Dermis blood vessel endothelial cell (primary cell): ENCODE data around the gene C1S. TPM values are rescaled to one million over a fixed set of nuclear protein-coding genes. Genes with fewer than 3 reads are reported as not detected.
"Not testable (repeated sequence)": the region's sequence is repeated elsewhere in the genome, so short reads cannot be mapped to it uniquely, and the experiment has no call there.

Source experiments
- DNase-seq: peaks from one replicate; pipeline ENCODE4 v3.0.0; 2010
- total RNA-seq: library from RNA; depleted of rRNA; stranded (reverse); fragments of >200 nt; gene quantifications from 2 replicates; pipeline ENCODE4 v1.2.3, GENCODE V29; 2014

C1S gene
- total RNA-seq, 1 donor from 2014 or later, result 1.4 TPM

DNA sequence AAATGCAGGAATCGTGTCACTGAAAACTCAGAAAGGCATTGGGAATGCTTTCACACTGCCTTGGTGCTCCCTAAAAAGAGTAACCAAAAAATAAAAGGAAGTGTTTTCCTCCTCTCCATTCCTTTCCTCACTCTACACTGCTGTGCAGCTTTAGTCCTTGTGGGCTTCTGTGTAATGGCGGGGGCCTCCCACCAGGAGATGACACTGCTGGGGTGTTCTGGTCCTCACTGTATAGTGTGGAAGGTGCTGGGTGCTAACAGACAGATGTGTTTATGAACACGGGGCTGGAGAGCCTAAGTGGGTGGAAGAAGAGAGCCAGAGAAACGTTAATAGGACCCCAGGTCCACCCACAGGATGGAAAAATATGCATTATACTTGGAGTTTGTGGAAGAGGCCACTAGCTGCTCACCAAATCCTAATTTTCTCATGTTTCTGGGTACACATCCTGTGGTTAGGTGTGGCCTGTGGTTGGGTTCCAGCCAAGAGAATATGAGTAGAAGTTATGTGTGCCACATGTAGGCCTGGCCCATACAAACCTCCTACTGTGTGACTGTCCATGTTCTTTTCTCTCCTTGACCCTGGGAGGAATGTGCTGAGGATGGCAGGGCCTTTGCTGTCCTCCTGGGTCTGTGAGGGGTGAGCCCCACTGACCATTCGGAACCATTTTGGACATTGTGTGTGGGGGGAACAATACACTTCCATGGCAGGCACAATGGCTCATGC is 14.0 kb upstream of the C1S start:
- DNase-seq, result no peak

GRCh38 chr12:7047306-7047705 is 13.2 kb upstream of the C1S start:
- peak; percentile 34 for DNase-seq

- not testable (repeated sequence) for DNase-seq
Measured at GRCh38 chr12:7049445-7049951, 11.0 kb upstream of the C1S start.

DNA sequence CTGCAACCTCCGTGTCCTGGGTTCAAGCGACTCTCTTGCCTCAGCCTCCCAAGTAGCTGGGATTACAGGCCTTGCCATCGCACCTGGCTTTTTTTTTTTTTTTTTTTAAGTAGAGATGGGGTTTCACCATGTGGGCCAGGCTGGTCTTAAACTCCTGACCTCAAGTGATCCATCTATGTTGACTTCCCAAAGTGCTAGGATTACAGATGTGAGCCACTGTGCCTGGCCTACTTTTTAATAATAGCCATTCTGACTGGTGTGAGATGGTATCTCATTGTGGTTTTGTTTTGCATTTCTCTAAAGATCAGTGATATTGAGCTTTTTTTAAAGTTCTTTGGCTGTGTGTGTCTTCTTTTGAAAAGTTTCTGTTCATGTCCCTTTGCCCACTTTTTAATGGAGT is 10.5 kb upstream of the C1S start:
- DNase-seq, result not testable (repeated sequence)

DNA sequence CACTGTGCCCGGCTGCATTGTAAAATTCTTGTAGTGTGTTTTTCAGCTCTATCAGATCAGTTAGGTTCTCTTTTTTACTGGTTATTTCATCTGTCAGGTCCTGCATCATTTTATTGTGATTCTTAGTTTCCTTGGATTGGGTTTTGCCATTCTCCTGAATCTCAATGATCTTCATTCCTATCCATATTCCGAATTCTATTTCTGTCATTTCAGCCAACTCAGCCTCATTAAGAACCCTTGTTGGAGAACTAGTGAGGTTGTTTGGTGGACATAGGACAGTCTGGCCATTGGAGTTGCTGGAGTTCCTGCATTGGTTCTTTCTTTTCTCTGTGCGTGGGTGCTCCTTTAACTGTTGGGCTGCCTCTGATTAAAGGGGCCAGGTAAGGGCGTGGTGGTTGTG is 5.6 kb upstream of the C1S start:
- DNase-seq, result no peak

- not testable (repeated sequence) for DNase-seq
Measured at GRCh38 chr12:7055736-7056135, 4.8 kb upstream of the C1S start.

- no peak for DNase-seq
Measured at GRCh38 chr12:7058163-7058845, 2.2 kb upstream of the C1S start.

DNA sequence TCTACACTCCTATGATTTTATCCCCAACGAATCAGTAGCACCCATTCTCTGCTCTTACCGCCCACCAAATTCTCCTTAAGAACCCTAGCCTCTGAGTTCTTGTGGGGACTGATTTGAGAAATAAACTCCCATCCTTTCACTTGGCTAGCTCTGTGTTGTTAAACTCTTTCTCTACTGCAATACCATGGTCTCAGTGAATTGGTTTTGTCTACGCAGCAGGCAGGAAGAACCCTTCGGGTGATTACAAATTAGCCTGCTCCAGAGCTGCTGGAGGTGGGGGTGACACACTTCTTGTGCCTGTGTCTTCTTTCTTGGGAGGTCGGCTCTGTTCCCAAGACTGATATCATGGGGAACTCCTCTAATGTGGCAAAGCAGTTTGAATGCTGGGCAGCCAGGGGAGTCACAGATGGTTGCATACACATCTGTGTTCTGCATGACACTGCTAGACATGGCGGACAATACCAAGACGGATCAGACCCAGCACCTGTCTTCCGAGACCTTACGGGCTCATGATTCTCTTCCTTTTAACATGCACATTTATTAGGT is 1.6 kb upstream of the C1S start:
- DNase-seq, result no peak

- no peak for DNase-seq
Measured at GRCh38 chr12:7059780-7060179, 738 bp upstream of the C1S start.

- no peak for DNase-seq
Measured at GRCh38 chr12:7061138-7061537, 620 bp downstream of the C1S start.

- no peak for DNase-seq
Measured at GRCh38 chr12:7061596-7061995, 1.1 kb downstream of the C1S start.

- no peak for DNase-seq
Measured at GRCh38 chr12:7064516-7064915, 4.0 kb downstream of the C1S start.

- no peak for DNase-seq
Measured at GRCh38 chr12:7065073-7065623, 4.6 kb downstream of the C1S start.

DNA sequence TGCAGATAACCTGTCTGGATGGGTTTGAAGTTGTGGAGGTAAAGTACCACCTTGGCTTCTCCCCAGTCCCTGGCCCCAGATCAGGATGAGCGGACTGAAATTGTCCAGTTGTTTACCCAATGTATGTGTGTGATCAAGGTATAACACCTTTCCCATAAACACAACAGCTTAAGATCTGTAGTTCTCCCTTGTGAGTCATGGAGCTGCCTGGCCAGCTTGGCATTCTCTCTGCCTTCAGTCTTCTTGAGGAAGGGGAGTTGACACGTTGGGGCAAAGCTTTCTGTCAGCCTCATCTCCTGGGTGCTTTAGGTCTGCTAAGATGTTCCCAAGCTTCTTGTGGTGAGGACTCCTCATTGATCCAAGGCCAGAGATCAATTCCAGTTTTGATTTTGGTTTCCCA is 6.1 kb downstream of the C1S start:
- DNase-seq, result no peak

GRCh38 chr12:7067096-7067495 is 6.6 kb downstream of the C1S start:
- DNase-seq, result no peak

DNA sequence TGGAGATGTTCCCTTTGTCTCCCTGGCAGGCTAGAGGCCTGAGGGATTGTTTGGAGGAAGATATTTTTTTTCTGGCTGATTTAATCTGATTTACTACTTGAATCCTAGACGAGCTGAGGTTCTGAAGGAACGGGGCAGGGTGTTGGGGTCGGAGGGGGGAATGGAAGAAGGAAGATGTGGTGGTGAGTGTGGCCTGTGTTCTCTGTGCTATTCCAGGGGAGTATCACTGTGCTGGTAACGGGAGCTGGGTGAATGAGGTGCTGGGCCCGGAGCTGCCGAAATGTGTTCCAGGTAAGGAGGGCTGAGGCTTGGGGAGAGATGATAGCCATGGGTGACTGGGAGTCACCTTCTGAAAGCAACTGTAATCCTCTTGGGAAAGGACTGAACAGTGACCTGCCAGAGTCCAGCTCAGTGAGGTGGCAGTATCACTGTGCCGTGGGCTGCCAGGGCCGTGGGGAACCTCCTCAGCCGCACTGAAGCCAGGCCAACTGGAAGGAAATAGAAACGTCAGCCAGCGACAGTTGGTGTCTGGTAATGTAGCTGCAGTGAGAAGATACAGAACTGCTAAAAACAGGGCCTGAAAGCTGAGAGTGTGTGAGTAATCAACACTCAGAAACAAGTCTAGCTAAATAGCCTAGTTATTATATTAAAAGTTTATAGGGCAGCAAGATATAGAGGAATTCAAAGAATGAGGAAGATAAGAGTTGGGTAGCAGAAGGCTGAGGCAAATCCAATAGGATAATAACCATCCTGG is 7.9 kb downstream of the C1S start:
- no peak for DNase-seq

DNA sequence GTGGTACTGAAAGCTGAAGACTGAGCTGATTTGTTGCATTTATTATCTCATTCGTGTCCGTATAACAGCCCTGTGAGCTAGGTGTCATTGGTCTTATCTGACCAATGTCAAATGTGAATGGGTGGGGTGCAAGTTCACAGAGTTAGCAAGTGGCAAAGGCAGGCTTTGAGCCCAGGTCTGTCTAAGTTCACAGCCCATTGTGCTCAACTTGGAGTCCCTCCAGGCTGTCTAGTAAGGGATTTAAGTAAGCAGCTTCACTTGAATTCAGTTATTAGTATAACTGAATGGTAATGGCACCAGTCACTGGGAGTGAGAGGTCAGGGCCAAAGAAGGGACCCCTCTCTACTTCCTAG is 8.5 kb downstream of the C1S start:
- no peak for DNase-seq

DNA sequence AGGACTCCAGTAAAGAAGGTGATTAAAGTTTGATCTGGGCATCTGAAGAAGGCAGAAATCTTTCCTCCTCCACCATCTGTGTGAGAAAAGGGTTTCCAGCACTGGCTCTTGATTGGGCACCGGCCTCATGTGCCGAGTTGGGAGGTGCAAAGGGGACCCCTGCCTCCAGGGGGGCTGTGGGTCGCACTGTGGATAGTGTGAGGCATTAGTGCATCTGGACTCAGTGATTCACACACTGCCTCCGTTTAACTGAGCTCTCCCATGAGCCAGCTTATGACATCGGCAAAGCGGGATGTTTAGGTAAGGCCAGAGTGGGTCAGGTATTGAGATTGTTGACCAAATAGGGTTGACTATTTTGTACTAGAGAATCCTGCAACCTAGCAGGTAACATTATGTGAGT is 8.9 kb downstream of the C1S start:
- DNase-seq, result no peak

GRCh38 chr12:7072035-7072434 is 11.5 kb downstream of the C1S start:
- DNase-seq, result no peak

DNA sequence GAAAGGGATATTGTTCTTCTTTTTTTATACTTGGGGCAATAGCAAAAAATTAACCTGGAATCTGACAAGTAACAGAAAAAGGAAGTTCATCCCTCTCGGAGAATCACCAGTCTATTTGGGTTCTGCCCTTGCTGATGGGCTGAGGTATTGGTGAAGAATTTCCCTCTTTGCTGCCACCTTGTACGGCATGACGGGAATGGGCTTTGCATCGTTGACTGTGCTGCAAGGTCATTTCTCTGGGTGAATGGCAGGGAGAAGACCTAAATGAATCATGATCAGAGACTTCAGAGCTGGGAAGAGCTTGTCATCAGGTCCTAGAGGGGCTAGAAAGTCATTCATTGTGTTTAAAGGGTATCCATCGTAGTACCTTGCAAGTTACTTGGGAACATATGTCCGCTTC is 12.0 kb downstream of the C1S start:
- no peak for DNase-seq

- DNase-seq, result peak; percentile 48
Measured at GRCh38 chr12:7073946-7074345, 13.4 kb downstream of the C1S start.

DNA sequence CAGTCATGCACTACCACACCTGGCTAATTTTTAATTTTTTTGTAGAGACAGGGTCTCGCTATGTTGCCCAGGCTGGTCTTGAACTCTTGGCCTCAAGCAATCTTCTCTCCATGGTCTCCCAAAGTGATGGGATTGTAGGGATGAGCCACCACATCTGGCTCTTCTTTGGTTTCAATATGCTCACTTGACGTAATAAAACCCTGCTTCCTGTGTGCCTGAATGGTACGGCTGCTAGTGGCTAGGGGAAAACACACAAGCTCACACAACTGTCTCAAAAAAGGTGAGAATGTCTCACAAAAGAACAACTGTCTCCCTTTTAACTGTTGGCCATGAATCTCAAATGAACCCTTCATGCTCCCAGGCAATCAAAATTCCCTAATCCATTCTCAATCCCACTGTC is 15.0 kb downstream of the C1S start:
- DNase-seq, result no peak

DNA sequence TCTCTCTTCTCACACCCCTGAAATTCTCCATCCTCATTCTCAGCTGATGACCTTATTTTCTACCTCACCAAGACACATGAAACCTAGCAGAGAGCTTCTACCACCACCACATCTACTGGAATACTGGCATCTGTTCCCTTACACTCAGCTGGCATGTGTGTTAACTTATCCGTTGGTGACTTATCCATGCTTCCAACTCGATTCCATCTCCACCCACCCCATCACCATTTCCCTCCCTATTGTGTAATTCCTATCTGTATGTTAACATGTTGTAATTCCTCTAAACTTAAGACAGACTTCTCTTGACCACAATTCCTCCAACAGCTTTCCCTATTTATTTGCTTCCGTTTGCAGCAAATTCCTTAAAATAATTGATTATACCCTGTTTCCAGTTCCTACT is 15.4 kb downstream of the C1S start:
- DNase-seq, result no peak
